GM21576 (cell line): ENCODE results near the gene MAPK10.

Experiments used
- ATAC-seq: cut with Tn5 transposase; IDR thresholded peaks from one replicate; pipeline ENCODE4 v1.9.1; 2021; ENCODE audit warnings: mild to moderate bottlenecking, moderate library complexity; ENCODE audit not compliant: unreplicated experiment

The MAPK10 gene

GRCh38 chr4:86359944-86360478, at the start of gene MAPK10:
TSS of gene MAPK10 (minus strand) at chr4:86360053.
- ATAC-seq, result peak; percentile 97

GRCh38 chr4:86403575-86403974, 43.7 kb upstream of the MAPK10 start:
- no peak for ATAC-seq

GRCh38 chr4:86401826-86402225, 42.0 kb upstream of the MAPK10 start:
- no peak for ATAC-seq

GRCh38 chr4:86400216-86400615, 40.4 kb upstream of the MAPK10 start:
- ATAC-seq, result no peak

GRCh38 chr4:86398187-86398586, 38.3 kb upstream of the MAPK10 start:
- peak; percentile 77 for ATAC-seq

- no peak for ATAC-seq
Measured at GRCh38 chr4:86393749-86394148, 33.9 kb upstream of the MAPK10 start.

- no peak for ATAC-seq
Measured at GRCh38 chr4:86389664-86390063, 29.8 kb upstream of the MAPK10 start.

- no peak for ATAC-seq
Measured at GRCh38 chr4:86388252-86388651, 28.4 kb upstream of the MAPK10 start.

GRCh38 chr4:86386817-86387415, 27.1 kb upstream of the MAPK10 start:
- ATAC-seq, result no peak

GRCh38 chr4:86386201-86386600, 26.3 kb upstream of the MAPK10 start:
- no peak for ATAC-seq

- no peak for ATAC-seq
Measured at GRCh38 chr4:86381431-86381830, 21.6 kb upstream of the MAPK10 start.

GRCh38 chr4:86380181-86380724, 20.4 kb upstream of the MAPK10 start:
- no peak for ATAC-seq

- ATAC-seq, result no peak
Measured at GRCh38 chr4:86376850-86377249, 17.0 kb upstream of the MAPK10 start.

- ATAC-seq, result no peak
Measured at GRCh38 chr4:86368433-86368832, 8.6 kb upstream of the MAPK10 start.

GRCh38 chr4:86367577-86367976, 7.7 kb upstream of the MAPK10 start:
- ATAC-seq, result no peak

- ATAC-seq, result no peak
Measured at GRCh38 chr4:86366920-86367319, 7.1 kb upstream of the MAPK10 start.

- ATAC-seq, result no peak
Measured at GRCh38 chr4:86362510-86362909, 2.7 kb upstream of the MAPK10 start.

- no peak for ATAC-seq
Measured at GRCh38 chr4:86358257-86358656, 1.6 kb downstream of the MAPK10 start.

GRCh38 chr4:86357608-86358007, 2.2 kb downstream of the MAPK10 start:
- ATAC-seq, result no peak

GRCh38 chr4:86356425-86357210, 3.2 kb downstream of the MAPK10 start:
- no peak for ATAC-seq

GRCh38 chr4:86354390-86354789, 5.5 kb downstream of the MAPK10 start:
- ATAC-seq, result no peak

- ATAC-seq, result no peak
Measured at GRCh38 chr4:86346320-86346719, 13.5 kb downstream of the MAPK10 start.
